Hematopoietic multipotent progenitor cell treated with erythropoietin and hydrocortisone succinate and interleukin-3 and kit ligand, for 8 days (in vitro differentiated cells): ENCODE data around the gene ZNF138.

Experiments
- DNase-seq: peaks from one replicate; pipeline ENCODE4 v3.0.0-alpha.2; 2015

ZNF138 gene

GRCh38 chr7:64876792-64877713 is 82.8 kb downstream of the ZNF138 start:
- DNase-seq = peak; percentile 44

GRCh38 chr7:64877714-64878610 is 83.7 kb downstream of the ZNF138 start:
- DNase-seq = no peak

GRCh38 chr7:64878684-64879083 is 84.5 kb downstream of the ZNF138 start:
- DNase-seq = no peak

- no peak for DNase-seq
These were observed 85.0 kb downstream of the ZNF138 start for GRCh38 chr7:64879086-64879730.

DNA sequence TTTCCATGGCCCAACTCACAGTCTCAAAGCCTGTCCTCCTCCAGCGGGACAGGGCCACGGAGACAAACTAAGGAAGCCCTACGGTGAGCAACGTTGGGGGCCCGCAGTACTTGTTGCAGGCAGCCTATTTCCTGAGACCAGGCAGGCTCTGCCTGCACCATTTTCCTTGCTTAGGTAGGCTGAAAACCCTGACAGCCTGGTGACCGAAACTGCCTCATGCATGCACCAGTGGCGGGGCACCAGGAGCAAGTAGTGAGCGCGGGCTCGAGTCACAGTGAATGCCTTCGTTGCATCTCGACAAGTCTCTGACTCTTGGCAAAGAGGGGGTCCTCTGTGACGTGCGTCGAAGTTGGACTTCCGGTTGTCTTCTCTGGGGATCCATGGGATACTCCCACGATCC is 85.6 kb downstream of the ZNF138 start:
- no peak for DNase-seq

- DNase-seq = no peak
These were observed 86.4 kb downstream of the ZNF138 start for GRCh38 chr7:64880322-64881297.

GRCh38 chr7:64881461-64882287 is 87.4 kb downstream of the ZNF138 start:
- no peak for DNase-seq

DNA sequence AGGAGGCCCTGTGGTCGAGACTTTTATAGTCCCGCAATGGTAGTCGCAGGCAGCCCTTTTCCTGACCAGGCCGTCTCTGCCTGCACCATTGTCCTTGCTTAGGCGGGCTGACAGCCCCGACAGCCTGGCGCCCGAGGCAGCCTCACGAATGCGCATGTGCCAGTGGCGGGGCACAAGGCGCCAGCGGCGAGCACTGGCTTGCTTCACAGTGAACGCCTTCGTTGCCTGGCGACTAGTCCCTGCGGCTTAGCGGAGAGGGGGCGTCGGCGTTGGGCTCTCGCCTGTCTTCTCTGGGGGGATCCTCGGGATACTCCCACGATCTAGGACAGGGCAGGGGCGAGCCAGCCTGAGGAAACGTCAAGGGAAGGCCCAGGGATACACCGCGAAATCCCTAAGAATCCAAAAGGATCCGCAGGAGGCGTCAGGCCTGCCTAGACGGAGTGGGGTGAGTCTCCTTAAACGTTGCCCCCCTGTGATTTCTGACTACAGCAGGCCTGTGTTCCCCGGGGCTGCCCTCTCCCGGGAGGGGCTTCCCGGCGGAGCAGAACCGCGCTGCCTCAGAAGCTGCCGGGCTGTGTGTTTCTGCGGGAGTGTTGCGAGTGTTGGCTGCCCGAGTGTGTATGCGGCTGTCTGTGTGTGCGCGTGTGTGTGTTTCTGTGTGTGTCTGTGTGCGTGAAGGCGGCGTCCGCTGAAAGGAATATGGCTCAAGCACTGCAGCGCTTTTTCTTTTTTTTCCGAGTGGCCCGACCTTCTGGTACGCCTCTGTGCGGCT is 88.3 kb downstream of the ZNF138 start:
- peak; percentile 37 for DNase-seq
